Neural progenitor cell (in vitro differentiated cells): ENCODE data around the gene S1PR4.

Source experiments
- CTCF ChIP-seq: fragments of 200-600 bp; sonication (generic); IDR thresholded peaks from 2 replicates; pipeline ENCODE4 v1.5.1; 2017; ENCODE audit warnings: antibody characterized with exemption, mild to moderate bottlenecking
- EZH2phosphoT487 ChIP-seq: fragments of 200-600 bp; sonication (generic); IDR thresholded peaks from 2 replicates; pipeline ENCODE4 v1.6.1; 2017; ENCODE audit warnings: antibody characterized with exemption

GRCh38 chr19:3142292-3142670, 36.3 kb upstream of the S1PR4 start:
- TF ChIP-seq CTCF (no peak), EZH2phosphoT487 (no peak)
